Renal cortex interstitium (tissue), 15 donors: Measurements from ENCODE around the gene KRTAP10-12. TPM values are rescaled to one million over a fixed set of nuclear protein-coding genes. Genes with fewer than 3 reads are reported as not detected.
"Not testable (repeated sequence)": the region's sequence is repeated elsewhere in the genome, so short reads cannot be mapped to it uniquely, and the experiment has no call there.

Experiments used
- DNase-seq, 11 donors: peaks; one replicate each; pipeline ENCODE4 v3.0.0-alpha.2; 2013; ENCODE audit warnings: low read depth in 9 of 11, low spot score in 4 of 11; ENCODE audit errors: extremely low read depth in 1 of 11
- long read RNA-seq, 16 experiments: transcript quantifications; one replicate each; lab custom pipeline, GENCODE V29; 2026
- polyA plus RNA-seq, 3 donors: library from polyadenylated mRNA; unstranded; fragments of 120-200 nt; gene quantifications; one replicate each; pipeline ENCODE4 v1.2.1, GENCODE V29; 2013; ENCODE audit not compliant: insufficient read length in 3 of 3

KRTAP10-12 gene
- polyA plus RNA-seq: not detected
- long read RNA-seq, donor 1: 0 reads
- long read RNA-seq, donor 2: 0 reads
- long read RNA-seq, donor 3: 0 reads
- long read RNA-seq, donor 4: 0 reads
- long read RNA-seq, donor 5: 0 reads
- long read RNA-seq, donor 6: 0 reads
- long read RNA-seq, donor 7: 0 reads
- long read RNA-seq, donor 8: 0 reads
- long read RNA-seq, donor 9: 0 reads
- long read RNA-seq, donor 10: 0 reads
- long read RNA-seq, donor 11: 0 reads
- long read RNA-seq, donor 12: 0 reads
- long read RNA-seq, donor 13: 0 reads
- long read RNA-seq, donor 14: 0 reads
- long read RNA-seq, donor 15: 0 reads
- long read RNA-seq, donor 16: 0 reads

GRCh38 chr21:44697172-44697810, at the start of gene KRTAP10-12:
Gene KRTAP10-12 (plus strand): TSS chr21:44697172. CDS start chr21:44697202, 30 bp downstream.
- DNase-seq: not testable (repeated sequence)

GRCh38 chr21:44647222-44647552, 49.8 kb upstream of the KRTAP10-12 start:
- DNase-seq: no peak

- no peak for DNase-seq
These were observed 48.2 kb upstream of the KRTAP10-12 start for GRCh38 chr21:44648557-44649311.

GRCh38 chr21:44649521-44650100, 47.4 kb upstream of the KRTAP10-12 start:
- no peak for DNase-seq

- no peak for DNase-seq
These were observed 46.6 kb upstream of the KRTAP10-12 start for GRCh38 chr21:44650265-44650972.

GRCh38 chr21:44650973-44651675, 45.8 kb upstream of the KRTAP10-12 start:
- DNase-seq: no peak

- DNase-seq: no peak
These were observed 43.8 kb upstream of the KRTAP10-12 start for GRCh38 chr21:44653123-44653522.

GRCh38 chr21:44653656-44654575, 43.1 kb upstream of the KRTAP10-12 start:
- DNase-seq: no peak

- DNase-seq: no peak
These were observed 42.3 kb upstream of the KRTAP10-12 start, which contains the start of gene KRTAP12-4 for GRCh38 chr21:44654576-44655175. Gene KRTAP12-4 (minus strand): TSS chr21:44654659. CDS start chr21:44654614, 45 bp downstream.

GRCh38 chr21:44656868-44657267, 40.1 kb upstream of the KRTAP10-12 start:
- DNase-seq: no peak

- no peak for DNase-seq
These were observed 39.1 kb upstream of the KRTAP10-12 start, which contains the start of gene KRTAP12-3 for GRCh38 chr21:44657635-44658540. Gene KRTAP12-3 (plus strand): TSS chr21:44657932. CDS start chr21:44657980, 48 bp downstream.

- DNase-seq: no peak
These were observed 38.4 kb upstream of the KRTAP10-12 start for GRCh38 chr21:44658541-44658910.

- no peak for DNase-seq
These were observed 37.9 kb upstream of the KRTAP10-12 start for GRCh38 chr21:44658913-44659595.

GRCh38 chr21:44661567-44661966, 35.4 kb upstream of the KRTAP10-12 start:
- DNase-seq: not testable (repeated sequence)

GRCh38 chr21:44664691-44665090, 32.3 kb upstream of the KRTAP10-12 start:
- no peak for DNase-seq
